ENCODE data around the gene FOXP1. TPM values are rescaled to one million over a fixed set of nuclear protein-coding genes. Genes with fewer than 3 reads are reported as not detected.

The FOXP1 gene
- total and polyA plus RNA-seq, 12 donors, result 7.6 to 42.7 (median 24.3) TPM

DNA sequence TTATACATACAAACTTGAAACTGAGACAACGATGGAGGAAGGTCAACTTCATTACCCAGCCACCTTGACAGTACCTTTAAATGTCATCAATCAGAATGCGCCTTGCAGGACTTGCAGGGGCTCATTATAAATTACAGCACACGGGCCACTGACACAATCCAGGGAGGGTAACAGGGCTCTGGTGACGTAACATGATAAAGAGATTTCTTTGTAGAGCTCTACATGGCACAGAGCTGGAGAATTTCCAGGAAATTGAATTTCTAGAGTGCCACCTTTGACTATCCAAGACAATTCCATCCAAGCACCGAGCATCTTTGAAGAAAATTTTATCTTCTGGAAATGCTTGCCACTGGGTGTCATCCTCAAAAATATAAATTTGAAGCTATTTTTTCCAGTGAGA is 486.0 kb downstream of the FOXP1 start:
- 85 to 89% (median 88%) methylated on average over 5 of the region's 5 CpGs for WGBS, 4 donors
- TF ChIP-seq, protein P1, sequence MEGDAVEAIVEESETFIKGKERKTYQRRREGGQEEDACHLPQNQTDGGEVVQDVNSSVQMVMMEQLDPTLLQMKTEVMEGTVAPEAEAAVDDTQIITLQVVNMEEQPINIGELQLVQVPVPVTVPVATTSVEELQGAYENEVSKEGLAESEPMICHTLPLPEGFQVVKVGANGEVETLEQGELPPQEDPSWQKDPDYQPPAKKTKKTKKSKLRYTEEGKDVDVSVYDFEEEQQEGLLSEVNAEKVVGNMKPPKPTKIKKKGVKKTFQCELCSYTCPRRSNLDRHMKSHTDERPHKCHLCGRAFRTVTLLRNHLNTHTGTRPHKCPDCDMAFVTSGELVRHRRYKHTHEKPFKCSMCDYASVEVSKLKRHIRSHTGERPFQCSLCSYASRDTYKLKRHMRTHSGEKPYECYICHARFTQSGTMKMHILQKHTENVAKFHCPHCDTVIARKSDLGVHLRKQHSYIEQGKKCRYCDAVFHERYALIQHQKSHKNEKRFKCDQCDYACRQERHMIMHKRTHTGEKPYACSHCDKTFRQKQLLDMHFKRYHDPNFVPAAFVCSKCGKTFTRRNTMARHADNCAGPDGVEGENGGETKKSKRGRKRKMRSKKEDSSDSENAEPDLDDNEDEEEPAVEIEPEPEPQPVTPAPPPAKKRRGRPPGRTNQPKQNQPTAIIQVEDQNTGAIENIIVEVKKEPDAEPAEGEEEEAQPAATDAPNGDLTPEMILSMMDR (IDR thresholded peaks at IDR 0.05), result no peak
- no peak for TF ChIP-seq POLR2A (IDR thresholded peaks at IDR 0.05)
- Histone ChIP-seq H3K4me3 (no peak overlapping the region), H3K36me3 (replicated peaks in 1 of 2) (no peaks in the 10 kb centered on the region), H3K9me3 (replicated peaks in 1 of 3) (no peaks in the 10 kb centered on the region), H3K27ac (no peak overlapping the region), H3K4me1 (replicated peaks in 1 of 2) (peaks cover 0 to 5% of the 10 kb centered on the region in 2 donors), H3K27me3 (no peaks in the 10 kb centered on the region)
- DNase-seq, result no peak
- intact Hi-C loops (cut with DNase I), result no loop called here

DNA sequence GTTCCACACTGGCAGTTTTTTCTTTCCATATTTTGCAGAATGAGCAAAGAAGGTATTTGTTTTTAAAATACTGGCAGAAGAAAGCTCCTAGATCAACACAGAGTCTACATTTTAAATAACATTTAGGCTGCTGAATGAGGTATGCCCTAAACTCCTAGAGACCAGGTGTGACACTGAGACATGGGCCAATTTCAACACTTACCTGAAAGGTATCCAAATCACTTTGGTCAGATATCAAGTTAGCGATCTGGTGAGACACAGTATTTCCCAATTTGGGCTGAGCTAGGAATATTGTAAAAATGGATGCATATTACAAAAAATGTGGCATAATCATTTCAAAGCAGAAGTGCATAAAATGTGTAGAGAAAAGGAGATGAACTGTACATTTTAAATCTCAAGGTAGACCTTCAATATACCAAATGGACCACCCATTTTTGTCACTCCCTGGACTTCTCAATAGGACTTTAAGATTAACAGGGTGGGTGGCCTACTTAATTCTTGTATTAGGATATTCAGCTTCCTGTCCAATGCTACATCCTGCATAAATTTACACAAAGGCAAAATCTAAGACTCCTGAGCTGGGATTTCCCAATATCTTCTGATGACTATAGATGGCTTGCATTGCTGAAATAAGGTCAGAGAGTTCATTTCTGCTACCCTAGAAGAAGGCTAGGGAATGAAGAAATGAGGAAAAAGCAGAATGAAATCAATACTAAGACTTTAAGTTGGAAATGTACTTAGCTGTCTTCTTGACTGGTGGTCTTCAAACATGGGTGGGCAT is 487.8 kb downstream of the FOXP1 start:
- Histone ChIP-seq H3K4me3 (no peak overlapping the region), H3K4me1 (replicated peaks in 1 of 2) (no peaks in the 10 kb centered on the region), H3K27me3 (no peaks in the 10 kb centered on the region), H3K27ac (no peak overlapping the region), H3K36me3 (replicated peaks in 1 of 2) (no peaks in the 10 kb centered on the region), H3K9me3 (replicated peaks in 1 of 3) (no peaks in the 10 kb centered on the region)
- TF ChIP-seq, protein P1 (IDR thresholded peaks at IDR 0.05), result no peak
- TF ChIP-seq POLR2A (IDR thresholded peaks at IDR 0.05), result no peak
- intact Hi-C loops (cut with DNase I), result no loop called here
- WGBS, 4 donors, result 93 to 100% (median 97%) methylated on average over 1 of the region's 1 CpG
- DNase-seq, result no peak

DNA sequence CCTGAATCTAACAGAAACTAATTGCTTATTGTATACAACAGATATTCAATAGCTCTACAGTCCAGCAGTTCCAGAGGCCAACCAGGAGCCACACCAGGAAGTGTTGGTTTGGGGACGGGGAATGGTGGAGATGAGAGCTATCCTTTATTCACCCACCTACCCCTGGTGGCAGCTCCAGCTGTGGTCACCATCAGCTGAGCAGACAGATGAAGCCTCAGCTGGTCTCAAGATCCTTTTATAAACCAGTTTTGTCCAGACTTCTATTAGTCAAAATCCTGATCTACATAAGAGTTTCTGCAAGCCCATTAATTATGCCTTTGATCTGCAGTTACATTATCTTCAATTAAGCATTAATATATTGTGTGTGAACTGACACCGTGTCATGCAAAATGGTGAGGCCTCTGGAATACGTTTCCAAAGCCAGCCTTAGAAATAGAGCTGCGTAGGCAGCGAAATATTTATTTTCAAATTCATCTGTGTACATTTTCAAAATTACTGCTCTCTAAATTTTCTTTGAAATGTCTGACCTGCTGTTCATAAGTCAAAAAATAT is 488.8 kb downstream of the FOXP1 start:
- Histone ChIP-seq H3K27ac (no peak overlapping the region), H3K36me3 (replicated peaks in 1 of 2) (no peaks in the 10 kb centered on the region), H3K27me3 (no peaks in the 10 kb centered on the region), H3K9me3 (replicated peaks in 1 of 3) (no peaks in the 10 kb centered on the region), H3K4me1 (replicated peaks in 1 of 2) (no peaks in the 10 kb centered on the region), H3K4me3 (no peak overlapping the region)
- no peak for DNase-seq
- TF ChIP-seq, protein P1 (IDR thresholded peaks at IDR 0.05), result no peak
- no peak for TF ChIP-seq POLR2A (IDR thresholded peaks at IDR 0.05)
- WGBS, 4 donors, result 96 to 97% (median 97%) methylated on average over 4 to 5 of the region's 5 CpGs
- intact Hi-C loops (cut with DNase I), result no loop called here

DNA sequence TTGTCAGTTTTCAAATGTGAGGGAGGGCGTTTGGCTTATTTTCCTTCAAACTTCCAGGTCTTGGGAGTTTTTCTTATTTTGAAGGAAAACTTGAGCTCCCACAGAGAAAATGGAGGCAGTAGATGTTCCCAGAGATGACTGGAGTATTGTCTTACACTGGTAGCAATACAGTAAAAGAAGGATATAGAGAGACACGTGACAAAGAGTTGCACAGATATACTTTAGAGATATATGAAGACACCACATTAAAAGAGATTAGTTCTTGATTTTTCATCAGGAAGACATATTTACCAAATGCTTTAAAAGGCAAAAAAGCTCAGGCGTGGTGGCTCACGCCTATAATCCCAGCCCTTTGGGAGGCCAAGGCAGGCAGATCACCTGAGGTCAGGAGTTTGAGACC is 490.9 kb downstream of the FOXP1 start:
- Histone ChIP-seq H3K4me3 (no peak overlapping the region), H3K36me3 (replicated peaks in 1 of 2) (no peaks in the 10 kb centered on the region), H3K4me1 (replicated peaks in 1 of 2) (no peaks in the 10 kb centered on the region), H3K27me3 (no peaks in the 10 kb centered on the region), H3K9me3 (replicated peaks in 1 of 3) (no peaks in the 10 kb centered on the region), H3K27ac (no peak overlapping the region)
- no peak for TF ChIP-seq POLR2A (IDR thresholded peaks at IDR 0.05)
- TF ChIP-seq, protein P1 (IDR thresholded peaks at IDR 0.05), result no peak
- DNase-seq, result no peak
- intact Hi-C loops (cut with DNase I), result no loop called here
- WGBS, 4 donors, result 95 to 100% (median 96%) methylated on average over 4 of the region's 4 CpGs

Data from adrenal gland (tissue), 12 donors.